ENCODE data around the gene GLYR1.

DNA sequence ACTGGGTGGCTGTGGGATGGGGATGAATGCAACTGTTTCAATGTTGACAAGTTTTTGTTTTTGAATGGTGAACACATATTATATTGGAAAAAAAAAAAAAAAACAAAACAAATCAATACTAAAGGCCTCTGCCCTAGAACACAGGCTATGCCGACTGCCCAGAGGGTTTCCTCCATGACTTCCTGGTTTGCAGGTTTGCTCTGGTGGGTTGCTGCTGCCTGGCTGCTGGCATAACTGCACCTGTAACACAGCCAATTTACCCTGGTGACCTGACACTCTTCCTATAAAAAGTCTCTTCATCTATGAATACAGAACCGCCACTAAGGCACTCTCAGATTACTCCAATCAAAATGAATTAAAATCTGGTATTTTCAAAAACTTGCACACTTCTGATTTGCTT lies 10.4 kb downstream of the GLYR1 start:
- no peak for TF ChIP-seq POLR2AphosphoS5 (IDR thresholded peaks at IDR 0.05; ENCODE audit: insufficient read depth in 1 of 2, low read depth in 1 of 2)
- TF ChIP-seq CTCF (IDR thresholded peaks at IDR 0.05) = no peak

Data from vagina (tissue), 2 donors.